Neural progenitor cell (in vitro differentiated cells): Measurements from ENCODE around the gene CCDC149.

Experiments used
- EZH2 ChIP-seq: fragments of 200-600 bp; sonication (generic); IDR thresholded peaks from 2 replicates; pipeline ENCODE4 v1.6.1; 2017; ENCODE audit warnings: antibody characterized with exemption, mild to moderate bottlenecking, moderate library complexity
- EZH2phosphoT487 ChIP-seq: fragments of 200-600 bp; sonication (generic); IDR thresholded peaks from 2 replicates; pipeline ENCODE4 v1.6.1; 2017; ENCODE audit warnings: antibody characterized with exemption
- TF ChIP-seq, protein P1 (sequence below): fragments of 200-600 bp; sonication (generic); IDR thresholded peaks from 2 replicates; pipeline ENCODE4 v1.5.1; 2017; ENCODE audit warnings: antibody characterized with exemption, mild to moderate bottlenecking

DNA sequence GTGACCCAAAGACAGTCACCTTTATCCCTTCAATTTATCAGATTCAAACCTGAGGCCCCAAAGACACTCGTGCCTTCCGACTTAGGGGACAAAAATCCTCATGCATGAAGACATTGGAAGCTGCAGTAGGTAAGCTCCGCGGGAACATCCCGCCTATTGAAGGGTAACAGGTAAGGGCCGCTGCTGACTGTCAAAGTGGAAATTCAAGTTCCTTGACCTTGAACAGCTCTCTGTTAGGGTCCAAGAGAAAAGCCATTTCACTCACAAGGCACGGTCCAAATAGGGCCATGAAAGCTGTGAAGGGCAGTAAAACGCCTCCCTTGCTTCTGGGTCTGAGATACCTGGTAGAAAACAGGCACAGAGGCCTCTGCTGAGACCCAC, 34.2 kb downstream of the CCDC149 start:
- TF ChIP-seq, protein P1, sequence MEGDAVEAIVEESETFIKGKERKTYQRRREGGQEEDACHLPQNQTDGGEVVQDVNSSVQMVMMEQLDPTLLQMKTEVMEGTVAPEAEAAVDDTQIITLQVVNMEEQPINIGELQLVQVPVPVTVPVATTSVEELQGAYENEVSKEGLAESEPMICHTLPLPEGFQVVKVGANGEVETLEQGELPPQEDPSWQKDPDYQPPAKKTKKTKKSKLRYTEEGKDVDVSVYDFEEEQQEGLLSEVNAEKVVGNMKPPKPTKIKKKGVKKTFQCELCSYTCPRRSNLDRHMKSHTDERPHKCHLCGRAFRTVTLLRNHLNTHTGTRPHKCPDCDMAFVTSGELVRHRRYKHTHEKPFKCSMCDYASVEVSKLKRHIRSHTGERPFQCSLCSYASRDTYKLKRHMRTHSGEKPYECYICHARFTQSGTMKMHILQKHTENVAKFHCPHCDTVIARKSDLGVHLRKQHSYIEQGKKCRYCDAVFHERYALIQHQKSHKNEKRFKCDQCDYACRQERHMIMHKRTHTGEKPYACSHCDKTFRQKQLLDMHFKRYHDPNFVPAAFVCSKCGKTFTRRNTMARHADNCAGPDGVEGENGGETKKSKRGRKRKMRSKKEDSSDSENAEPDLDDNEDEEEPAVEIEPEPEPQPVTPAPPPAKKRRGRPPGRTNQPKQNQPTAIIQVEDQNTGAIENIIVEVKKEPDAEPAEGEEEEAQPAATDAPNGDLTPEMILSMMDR: no peak
- TF ChIP-seq EZH2 (no peak), EZH2phosphoT487 (no peak)
